Activated T-helper 2 cell treated with anti-CD3 and anti-CD28 coated beads, Interferon-gamma antibody, Interleukin-2, Interleukin-4, amounts not matched to agents 10 μg/mL and 5 μg/mL and 100 μg/mL, durations not matched to agents 14 hours and 24 hours and 36 hours (primary cell): ENCODE measurements around the gene HIP1R. TPM values are rescaled to one million over a fixed set of nuclear protein-coding genes. Genes with fewer than 3 reads are reported as not detected.
"Not testable (repeated sequence)": the region's sequence is repeated elsewhere in the genome, so short reads cannot be mapped to it uniquely, and the experiment has no call there.

Experiments
- DNase-seq: peaks from one replicate; pipeline ENCODE4 v3.0.0; 2021; ENCODE audit warnings: low spot score
- H3K27ac Mint-ChIP-seq: one replicate; pipeline ENCODE4 v1.8.0; 2021; ENCODE audit warnings: mixed read lengths
- H3K27me3 Mint-ChIP-seq: one replicate; pipeline ENCODE4 v1.8.0; 2021; ENCODE audit warnings: low read depth, mixed read lengths
- H3K36me3 Mint-ChIP-seq: one replicate; pipeline ENCODE4 v1.8.0; 2021; ENCODE audit warnings: low read depth, mixed read lengths
- H3K4me1 Mint-ChIP-seq: one replicate; pipeline ENCODE4 v1.8.0; 2021; ENCODE audit warnings: low read depth, mixed read lengths
- H3K4me3 Mint-ChIP-seq: one replicate; pipeline ENCODE4 v1.8.0; 2021; ENCODE audit warnings: low read depth, mild to moderate bottlenecking, moderate library complexity, mixed read lengths
- H3K9me3 Mint-ChIP-seq: one replicate; pipeline ENCODE4 v1.8.0; 2021; ENCODE audit warnings: mixed read lengths
- intact Hi-C: fragments of 100-400 bp; cut with micrococcal nuclease; formaldehyde crosslinking; loops from one replicate; pipeline ENCODE4 v1.15.1; 2023
- total RNA-seq: library from RNA; stranded (reverse); gene quantifications from 2 replicates; pipeline ENCODE4 v1.2.3, GENCODE V29; 2022

Gene HIP1R
- 28.8 and 29.0 TPM in 2 replicates for total RNA-seq

- intact Hi-C loops, result no loop called here
- Mint-ChIP-seq H3K27me3 (peaks cover 17% of the 10 kb centered on the region), H3K27ac (peak within 1 kb of the TSS; percentile 85)
Measured at GRCh38 chr12:122834921-122835749, at the start of gene HIP1R. Gene HIP1R, plus strand, starts transcription at chr12:122835457. Its CDS starts 94 bp downstream, at chr12:122835551.

GRCh38 chr12:122785503-122785902 is 49.8 kb upstream of the HIP1R start:
- H3K27me3 Mint-ChIP-seq, result no peaks in the 10 kb centered on the region
- H3K4me1 Mint-ChIP-seq, result no peaks in the 10 kb centered on the region
- H3K36me3 Mint-ChIP-seq, result no peaks in the 10 kb centered on the region
- no peaks in the 10 kb centered on the region for H3K9me3 Mint-ChIP-seq
- intact Hi-C loops, result no loop called here
- H3K4me3 Mint-ChIP-seq, result no peak overlapping the region
- DNase-seq, result no peak
- no peak overlapping the region for H3K27ac Mint-ChIP-seq

More at GRCh38 chr12:122834921-122835749, at the start of gene HIP1R:
- peaks cover 14% of the 10 kb centered on the region for H3K36me3 Mint-ChIP-seq
- no peaks in the 10 kb centered on the region for H3K9me3 Mint-ChIP-seq
- DNase-seq, result peak; percentile 48
- peaks cover 23% of the 10 kb centered on the region for H3K4me1 Mint-ChIP-seq
- H3K4me3 Mint-ChIP-seq, result peak within 1 kb of the TSS; percentile 91

DNA sequence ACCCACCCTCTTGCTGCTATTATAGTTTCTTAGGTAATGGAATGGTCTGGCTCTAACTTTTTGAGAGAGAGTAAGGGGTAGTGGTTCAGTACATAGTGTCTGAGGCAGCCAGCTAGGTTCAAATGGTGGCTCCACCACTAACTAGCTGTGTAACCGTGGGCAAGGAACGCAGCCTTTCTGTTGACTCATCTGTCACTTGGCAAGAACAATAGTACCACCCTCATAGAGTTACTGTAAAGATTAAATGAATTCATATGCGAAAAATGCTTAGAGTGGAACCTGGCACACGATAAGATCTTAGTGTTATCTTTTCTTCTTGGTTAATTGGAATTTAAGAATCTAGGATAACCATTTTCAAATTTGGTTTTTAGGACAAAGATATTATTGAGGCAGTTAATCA is 46.9 kb upstream of the HIP1R start:
- Mint-ChIP-seq H3K4me1 (no peaks in the 10 kb centered on the region), H3K9me3 (no peaks in the 10 kb centered on the region), H3K27ac (no peak overlapping the region), H3K4me3 (no peak overlapping the region), H3K27me3 (no peaks in the 10 kb centered on the region), H3K36me3 (no peaks in the 10 kb centered on the region)
- no peak for DNase-seq
- intact Hi-C loops, result no loop called here

GRCh38 chr12:122789637-122790036 is 45.6 kb upstream of the HIP1R start:
- DNase-seq, result no peak
- no peaks in the 10 kb centered on the region for H3K9me3 Mint-ChIP-seq
- H3K4me3 Mint-ChIP-seq, result no peak overlapping the region
- no peaks in the 10 kb centered on the region for H3K36me3 Mint-ChIP-seq
- H3K4me1 Mint-ChIP-seq, result peaks cover 2% of the 10 kb centered on the region
- H3K27ac Mint-ChIP-seq, result no peak overlapping the region
- intact Hi-C loops, result no loop called here
- H3K27me3 Mint-ChIP-seq, result no peaks in the 10 kb centered on the region

DNA sequence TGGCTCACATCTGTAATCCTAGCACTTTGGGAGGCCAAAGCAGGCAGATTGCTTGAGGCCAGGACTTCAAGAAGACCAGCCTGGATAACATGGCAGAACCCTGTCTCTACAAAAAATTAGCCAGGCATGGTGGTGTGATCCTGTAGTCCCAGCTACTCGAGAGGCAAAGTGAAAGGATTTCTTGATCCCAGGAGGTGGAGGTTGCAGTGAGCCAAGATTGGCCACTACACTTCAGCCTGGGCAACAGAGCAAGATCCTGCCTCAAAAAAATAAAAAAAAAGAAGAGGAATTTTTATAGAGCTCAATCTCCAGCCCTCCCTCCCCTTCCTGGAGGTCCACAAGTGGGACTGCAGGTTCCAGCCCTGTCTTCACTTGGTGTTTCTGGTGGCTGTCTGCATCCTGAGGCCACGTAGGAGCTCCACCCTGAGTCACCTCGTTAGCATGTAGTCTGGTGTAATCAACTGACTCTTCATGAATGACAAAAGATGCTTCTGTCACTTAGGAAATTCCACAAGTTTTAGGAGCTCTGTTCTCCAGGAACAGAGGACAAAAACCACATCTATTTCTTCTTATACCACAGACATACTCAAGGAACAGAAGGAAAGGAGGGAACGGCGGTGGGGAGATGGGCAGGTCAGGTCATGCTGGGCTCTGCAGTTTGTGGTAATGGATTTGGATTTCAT is 44.7 kb upstream of the HIP1R start:
- intact Hi-C loops, result no loop called here
- Mint-ChIP-seq H3K9me3 (no peaks in the 10 kb centered on the region), H3K4me3 (no peak overlapping the region), H3K27me3 (no peaks in the 10 kb centered on the region), H3K4me1 (peaks cover 2% of the 10 kb centered on the region), H3K36me3 (no peaks in the 10 kb centered on the region), H3K27ac (no peak overlapping the region)
- DNase-seq, result no peak

DNA sequence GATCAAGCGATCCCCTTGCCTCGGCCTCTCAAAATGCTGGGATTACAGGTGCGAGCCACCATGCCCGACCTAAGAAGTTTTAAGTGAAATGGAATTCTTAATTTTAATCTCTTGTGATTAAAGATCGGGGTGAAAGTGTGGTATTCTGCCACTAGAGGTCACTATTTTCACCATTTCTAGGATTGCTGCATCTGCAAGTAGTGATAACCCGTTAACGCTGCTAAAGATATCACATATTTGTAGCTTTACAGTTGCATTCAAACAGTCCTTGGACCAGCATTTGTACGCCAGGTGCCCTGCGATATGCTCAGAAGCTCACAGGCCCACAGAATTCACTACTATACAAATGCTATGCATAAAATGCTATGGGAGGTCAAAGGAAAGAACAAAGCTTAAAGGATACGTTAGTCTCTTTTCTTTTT is 41.6 kb upstream of the HIP1R start:
- H3K9me3 Mint-ChIP-seq, result no peaks in the 10 kb centered on the region
- no peak for DNase-seq

DNA sequence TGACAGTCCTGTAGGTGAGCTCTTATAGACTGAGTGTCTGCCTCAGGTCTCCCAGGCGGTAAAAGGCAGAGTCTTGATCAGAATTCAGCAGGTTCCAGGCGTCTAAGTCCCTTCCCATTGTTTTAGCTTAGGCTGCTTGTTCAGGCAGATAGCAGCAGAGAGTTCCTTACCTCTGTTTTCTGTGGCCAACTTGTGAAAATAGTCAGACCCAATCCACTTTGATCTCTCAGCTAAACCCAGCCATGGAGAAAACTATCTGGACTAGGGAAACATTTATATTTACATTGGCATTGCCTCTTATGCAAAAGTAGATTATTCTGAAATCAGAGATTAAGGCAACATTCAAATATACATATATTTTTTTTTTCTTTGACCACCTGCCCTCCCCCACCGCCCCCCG is 39.5 kb upstream of the HIP1R start:
- intact Hi-C loops, result no loop called here
- H3K27me3 Mint-ChIP-seq, result no peaks in the 10 kb centered on the region
- no peaks in the 10 kb centered on the region for H3K36me3 Mint-ChIP-seq

More for the DNA sequence above, 41.6 kb upstream of the HIP1R start:
- H3K4me3 Mint-ChIP-seq, result no peak overlapping the region
- H3K27ac Mint-ChIP-seq, result no peak overlapping the region
- no peaks in the 10 kb centered on the region for H3K36me3 Mint-ChIP-seq
- intact Hi-C loops, result loop anchor here (1.0 kb wide), 1 partner anchor 159 kb away; no protein-coding TSS in a partner anchor
- no peaks in the 10 kb centered on the region for H3K27me3 Mint-ChIP-seq
- peaks cover 2% of the 10 kb centered on the region for H3K4me1 Mint-ChIP-seq

GRCh38 chr12:122799641-122800243 is 35.5 kb upstream of the HIP1R start:
- no peaks in the 10 kb centered on the region for H3K36me3 Mint-ChIP-seq
- no peaks in the 10 kb centered on the region for H3K4me1 Mint-ChIP-seq
- no peaks in the 10 kb centered on the region for H3K27me3 Mint-ChIP-seq
- no peaks in the 10 kb centered on the region for H3K9me3 Mint-ChIP-seq
- no peak overlapping the region for H3K27ac Mint-ChIP-seq
- no peak for DNase-seq
- intact Hi-C loops, result no loop called here
- no peak overlapping the region for H3K4me3 Mint-ChIP-seq

More for the DNA sequence above, 39.5 kb upstream of the HIP1R start:
- no peak for DNase-seq
- Mint-ChIP-seq H3K9me3 (no peaks in the 10 kb centered on the region), H3K4me3 (no peak overlapping the region), H3K27ac (no peak overlapping the region), H3K4me1 (peaks cover 2% of the 10 kb centered on the region)

GRCh38 chr12:122803937-122804336 is 31.3 kb upstream of the HIP1R start:
- no peaks in the 10 kb centered on the region for H3K27me3 Mint-ChIP-seq
- no peak overlapping the region for H3K27ac Mint-ChIP-seq
- no peaks in the 10 kb centered on the region for H3K36me3 Mint-ChIP-seq
- intact Hi-C loops, result no loop called here
- no peak for DNase-seq
- peaks cover 1% of the 10 kb centered on the region for H3K4me1 Mint-ChIP-seq
- no peaks in the 10 kb centered on the region for H3K9me3 Mint-ChIP-seq
- H3K4me3 Mint-ChIP-seq, result no peak overlapping the region

GRCh38 chr12:122804957-122805356 is 30.3 kb upstream of the HIP1R start:
- intact Hi-C loops, H3K4me3 Mint-ChIP-seq, H3K36me3 Mint-ChIP-seq: not testable (repeated sequence)

GRCh38 chr12:122807651-122808050 is 27.6 kb upstream of the HIP1R start:
- intact Hi-C loops, result no loop called here
- no peaks in the 10 kb centered on the region for H3K36me3 Mint-ChIP-seq
- no peak overlapping the region for H3K4me3 Mint-ChIP-seq
- no peak for DNase-seq
- no peaks in the 10 kb centered on the region for H3K27me3 Mint-ChIP-seq
- no peak overlapping the region for H3K27ac Mint-ChIP-seq
- H3K9me3 Mint-ChIP-seq, result no peaks in the 10 kb centered on the region
- H3K4me1 Mint-ChIP-seq, result peaks cover 2% of the 10 kb centered on the region

More at GRCh38 chr12:122804957-122805356, 30.3 kb upstream of the HIP1R start:
- not testable (repeated sequence) for H3K27ac Mint-ChIP-seq, H3K9me3 Mint-ChIP-seq, DNase-seq, H3K4me1 Mint-ChIP-seq, H3K27me3 Mint-ChIP-seq

DNA sequence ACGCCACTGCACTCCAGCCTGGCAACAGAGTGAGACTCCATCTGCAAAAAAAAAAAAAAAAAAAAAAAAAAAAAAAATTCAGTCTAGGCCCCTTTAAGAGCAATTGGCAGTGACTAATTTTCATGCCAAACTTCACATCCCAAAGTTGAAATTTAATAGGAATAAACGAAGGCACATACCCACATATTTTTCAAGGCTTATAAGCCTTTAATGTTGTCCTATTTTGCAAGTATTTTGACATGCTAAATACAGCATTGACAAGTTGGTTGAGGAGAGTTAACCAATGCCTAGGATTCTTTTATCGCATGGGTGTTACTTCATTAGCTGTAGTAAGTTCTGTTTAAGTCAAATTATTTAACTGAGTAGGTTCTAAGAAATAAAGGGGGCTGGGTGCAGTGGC is 23.5 kb upstream of the HIP1R start:
- no peaks in the 10 kb centered on the region for H3K9me3 Mint-ChIP-seq

DNA sequence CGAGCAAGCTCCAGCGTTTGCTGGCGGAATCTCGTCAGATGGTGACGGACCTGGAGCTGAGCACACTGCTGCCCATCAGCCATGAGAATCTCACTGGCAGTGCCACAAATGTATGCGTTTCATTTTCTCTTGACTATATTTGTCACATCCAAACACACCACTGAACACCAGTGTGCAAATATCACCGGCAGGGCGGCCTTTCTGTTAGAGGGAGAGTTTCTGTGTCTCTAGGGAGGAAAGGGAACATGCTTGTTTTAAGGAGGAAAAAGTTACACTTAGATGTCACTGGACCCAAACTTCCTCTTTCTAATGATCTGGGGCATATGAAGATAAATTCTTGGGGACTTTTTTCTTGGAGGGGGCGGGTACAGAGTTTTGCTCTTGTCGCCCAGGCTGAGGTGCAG is 21.9 kb upstream of the HIP1R start:
- no peaks in the 10 kb centered on the region for H3K36me3 Mint-ChIP-seq
- intact Hi-C loops, result no loop called here
- H3K27me3 Mint-ChIP-seq, result no peaks in the 10 kb centered on the region
- H3K27ac Mint-ChIP-seq, result no peak overlapping the region
- no peaks in the 10 kb centered on the region for H3K9me3 Mint-ChIP-seq
- H3K4me3 Mint-ChIP-seq, result no peak overlapping the region
- peaks cover 2% of the 10 kb centered on the region for H3K4me1 Mint-ChIP-seq
- no peak for DNase-seq

More for the DNA sequence above, 23.5 kb upstream of the HIP1R start:
- H3K27ac Mint-ChIP-seq, result no peak overlapping the region
- no peak overlapping the region for H3K4me3 Mint-ChIP-seq
- intact Hi-C loops, result no loop called here
- H3K27me3 Mint-ChIP-seq, result no peaks in the 10 kb centered on the region
- no peak for DNase-seq
- H3K4me1 Mint-ChIP-seq, result peaks cover 2% of the 10 kb centered on the region
- H3K36me3 Mint-ChIP-seq, result no peaks in the 10 kb centered on the region
